Calu3 (cell line): ENCODE results near the gene LIPN. TPM values are rescaled to one million over a fixed set of nuclear protein-coding genes. Genes with fewer than 3 reads are reported as not detected.

Experiments used
- BruUV-seq: library from RNA; stranded (reverse); fragments of 400-500 nt; replicated peaks from 2 replicates; lab custom pipeline; 2021; lab: Mats Ljungman, UMichigan
- CTCF ChIA-PET: fragments of 300-600 bp; sonication (Branson Sonifier 250); formaldehyde crosslinking; loops from one replicate; lab custom pipeline; 2022; ENCODE audit warnings: antibody characterized with exemption; lab: Charles Lee
- DNase-seq: peaks from one replicate; pipeline ENCODE4 v3.0.0; 2022
- H3K27ac Mint-ChIP-seq: one replicate; pipeline ENCODE4 v1.8.0; 2022; ENCODE audit warnings: mixed read lengths; ENCODE audit not compliant: unreplicated experiment
- H3K27me3 Mint-ChIP-seq: one replicate; pipeline ENCODE4 v1.8.0; 2022; ENCODE audit warnings: mixed read lengths; ENCODE audit not compliant: unreplicated experiment
- H3K36me3 Mint-ChIP-seq: one replicate; pipeline ENCODE4 v1.8.0; 2022; ENCODE audit warnings: mild to moderate bottlenecking, moderate library complexity, mixed read lengths; ENCODE audit not compliant: insufficient read depth, unreplicated experiment
- H3K4me1 Mint-ChIP-seq: one replicate; pipeline ENCODE4 v1.8.0; 2022; ENCODE audit warnings: mild to moderate bottlenecking, low read depth, mixed read lengths; ENCODE audit not compliant: unreplicated experiment
- H3K4me3 Mint-ChIP-seq: one replicate; pipeline ENCODE4 v1.8.0; 2022; ENCODE audit warnings: mild to moderate bottlenecking, low read depth, moderate library complexity, mixed read lengths; ENCODE audit not compliant: unreplicated experiment
- H3K9me3 Mint-ChIP-seq: one replicate; pipeline ENCODE4 v1.8.0; 2022; ENCODE audit warnings: low read depth, mixed read lengths; ENCODE audit not compliant: unreplicated experiment
- CTCF ChIP-seq: fragments of 200-600 bp; IDR thresholded peaks from one replicate; pipeline ENCODE4 v1.8.0; 2022; ENCODE audit warnings: antibody characterized with exemption; ENCODE audit not compliant: unreplicated experiment
- intact Hi-C: fragments of 100-400 bp; cut with micrococcal nuclease; formaldehyde crosslinking; loops from one replicate; pipeline ENCODE4 v1.10.0; 2022; ENCODE audit not compliant: unreplicated experiment
- total RNA-seq: library from RNA; stranded (reverse); gene quantifications from 2 replicates; pipeline ENCODE4 v1.2.3, GENCODE V29; 2022

LIPN gene
- total RNA-seq, 1 experiment from 2014 or later: not detected

- H3K9me3 Mint-ChIP-seq: no peaks in the 10 kb centered on the region
- BruUV-seq: no TSS peak
- H3K27ac Mint-ChIP-seq: no peak overlapping the region
- no peak for TF ChIP-seq CTCF
- CTCF ChIA-PET: no interaction called here
- H3K27me3 Mint-ChIP-seq: peaks cover 9% of the 10 kb centered on the region
- no peaks in the 10 kb centered on the region for H3K36me3 Mint-ChIP-seq
- H3K4me3 Mint-ChIP-seq: no peak overlapping the region
- DNase-seq: no peak
- peaks cover 3% of the 10 kb centered on the region for H3K4me1 Mint-ChIP-seq
- intact Hi-C loops: no loop called here
Observed at GRCh38 chr10:88787463-88787862, 27.6 kb downstream of the LIPN start.

GRCh38 chr10:88788924-88789323, 29.1 kb downstream of the LIPN start:
- Mint-ChIP-seq H3K9me3 (no peaks in the 10 kb centered on the region), H3K27me3 (peaks cover 9% of the 10 kb centered on the region), H3K4me3 (no peak overlapping the region), H3K36me3 (no peaks in the 10 kb centered on the region), H3K4me1 (peaks cover 14% of the 10 kb centered on the region), H3K27ac (no peak overlapping the region)
- intact Hi-C loops: no loop called here
- BruUV-seq: no TSS peak
- CTCF ChIA-PET: no interaction called here
- no peak for TF ChIP-seq CTCF
- DNase-seq: no peak

- BruUV-seq: no TSS peak
- DNase-seq: peak; percentile 21
- CTCF ChIA-PET: no interaction called here
- Mint-ChIP-seq H3K27me3 (peaks cover 9% of the 10 kb centered on the region), H3K36me3 (no peaks in the 10 kb centered on the region), H3K4me3 (no peak overlapping the region), H3K9me3 (no peaks in the 10 kb centered on the region), H3K4me1 (peaks cover 18% of the 10 kb centered on the region), H3K27ac (no peak overlapping the region)
- no peak for TF ChIP-seq CTCF
- intact Hi-C loops: loop anchor here (5.0 kb wide), 1 partner anchor 105 kb away; no protein-coding TSS in a partner anchor
Observed at GRCh38 chr10:88791924-88792323, 32.1 kb downstream of the LIPN start.

GRCh38 chr10:88792661-88793060, 32.8 kb downstream of the LIPN start:
- CTCF ChIA-PET: no interaction called here
- no TSS peak for BruUV-seq
- no peak for TF ChIP-seq CTCF
- peak; percentile 47 for DNase-seq
- intact Hi-C loops: loop anchor here (5.0 kb wide), 1 partner anchor 105 kb away; no protein-coding TSS in a partner anchor
- peak overlapping the region; percentile 18 for H3K27ac Mint-ChIP-seq
- no peaks in the 10 kb centered on the region for H3K36me3 Mint-ChIP-seq
- H3K9me3 Mint-ChIP-seq: no peaks in the 10 kb centered on the region
- H3K27me3 Mint-ChIP-seq: peaks cover 9% of the 10 kb centered on the region
- H3K4me3 Mint-ChIP-seq: no peak overlapping the region
- peaks cover 18% of the 10 kb centered on the region for H3K4me1 Mint-ChIP-seq
